Smooth muscle cell (in vitro differentiated cells): ENCODE results near the gene SHPK. TPM values are rescaled to one million over a fixed set of nuclear protein-coding genes. Genes with fewer than 3 reads are reported as not detected.

Experiments
- DNase-seq: peaks from one replicate; lab custom pipeline; 2025; ENCODE audit not compliant: unreplicated experiment; lab: John Stamatoyannopoulos, UW
- H2AFZ ChIP-seq: fragments of 200-600 bp; sonication (generic); 2 replicates; pipeline ENCODE4 v1.6.0; 2016; ENCODE audit warnings: antibody characterized with exemption, low read depth, mild to moderate bottlenecking
- H3F3A ChIP-seq: fragments of 200-600 bp; sonication (generic); 2 replicates; pipeline ENCODE4 v1.6.0; 2017; ENCODE audit warnings: antibody characterized with exemption, low read depth
- H3K27ac ChIP-seq: fragments of 200-600 bp; sonication (generic); 2 replicates; pipeline ENCODE4 v1.5.1; 2016; ENCODE audit warnings: low read depth, mild to moderate bottlenecking
- H3K27me3 ChIP-seq: fragments of 200-600 bp; sonication (generic); 2 replicates; pipeline ENCODE4 v1.6.1; 2016; ENCODE audit warnings: low read depth, mild to moderate bottlenecking
- H3K36me3 ChIP-seq: fragments of 200-600 bp; sonication (generic); 2 replicates; pipeline ENCODE4 v1.5.1; 2016; ENCODE audit warnings: low read depth
- H3K4me1 ChIP-seq: fragments of 200-600 bp; sonication (generic); 2 replicates; pipeline ENCODE4 v1.5.1; 2016; ENCODE audit warnings: low read depth
- H3K4me2 ChIP-seq: fragments of 200-600 bp; sonication (generic); 2 replicates; pipeline ENCODE4 v1.6.0; 2016; ENCODE audit warnings: mild to moderate bottlenecking
- H3K4me3 ChIP-seq: fragments of 200-600 bp; sonication (generic); 2 replicates; pipeline ENCODE4 v1.5.1; 2016; ENCODE audit warnings: mild to moderate bottlenecking
- H3K79me2 ChIP-seq: fragments of 200-600 bp; sonication (generic); 2 replicates; pipeline ENCODE4 v1.6.0; 2016; ENCODE audit warnings: low read depth, mild to moderate bottlenecking
- H3K9ac ChIP-seq: fragments of 200-600 bp; sonication (generic); 2 replicates; pipeline ENCODE4 v1.6.0; 2016; ENCODE audit warnings: low read depth
- H3K9me3 ChIP-seq: fragments of 200-600 bp; sonication (generic); replicated peaks from 2 replicates; pipeline ENCODE4 v1.5.1; 2016; ENCODE audit warnings: low read depth
- H4K20me1 ChIP-seq: fragments of 200-600 bp; sonication (generic); 2 replicates; pipeline ENCODE4 v1.6.0; 2016; ENCODE audit warnings: low read depth
- WGBS: methylation state at CpG from one replicate; pipeline ENCODE4 v1.1.7; 2016; ENCODE audit warnings: low lambda C conversion rate; 5-methylcytosine and 5-hydroxymethylcytosine counted together
- polyA plus RNA-seq: library from polyadenylated mRNA; unstranded; fragments of >200 nt; fragmentation: Nextera tagmentation; extraction: Ambion mirVana; gene quantifications from 2 replicates; pipeline ENCODE4 v1.2.1, GENCODE V29; 2016
- total RNA-seq: library from RNA; depleted of rRNA; stranded (reverse); fragments of >200 nt; gene quantifications from 2 replicates; pipeline ENCODE4 v1.2.3, GENCODE V29; 2014
- TF ChIP-seq, protein P1 (sequence below): fragments of 200-600 bp; sonication (generic); IDR thresholded peaks from 2 replicates; pipeline ENCODE4 v1.5.1; 2017; ENCODE audit warnings: borderline replicate concordance, mild to moderate bottlenecking, antibody characterized with exemption; ENCODE audit not compliant: insufficient read depth, poor library complexity, severe bottlenecking

Gene SHPK
- total and polyA plus RNA-seq, 2 experiments from 2014 or later, result 5.3 to 9.5 TPM

DNA sequence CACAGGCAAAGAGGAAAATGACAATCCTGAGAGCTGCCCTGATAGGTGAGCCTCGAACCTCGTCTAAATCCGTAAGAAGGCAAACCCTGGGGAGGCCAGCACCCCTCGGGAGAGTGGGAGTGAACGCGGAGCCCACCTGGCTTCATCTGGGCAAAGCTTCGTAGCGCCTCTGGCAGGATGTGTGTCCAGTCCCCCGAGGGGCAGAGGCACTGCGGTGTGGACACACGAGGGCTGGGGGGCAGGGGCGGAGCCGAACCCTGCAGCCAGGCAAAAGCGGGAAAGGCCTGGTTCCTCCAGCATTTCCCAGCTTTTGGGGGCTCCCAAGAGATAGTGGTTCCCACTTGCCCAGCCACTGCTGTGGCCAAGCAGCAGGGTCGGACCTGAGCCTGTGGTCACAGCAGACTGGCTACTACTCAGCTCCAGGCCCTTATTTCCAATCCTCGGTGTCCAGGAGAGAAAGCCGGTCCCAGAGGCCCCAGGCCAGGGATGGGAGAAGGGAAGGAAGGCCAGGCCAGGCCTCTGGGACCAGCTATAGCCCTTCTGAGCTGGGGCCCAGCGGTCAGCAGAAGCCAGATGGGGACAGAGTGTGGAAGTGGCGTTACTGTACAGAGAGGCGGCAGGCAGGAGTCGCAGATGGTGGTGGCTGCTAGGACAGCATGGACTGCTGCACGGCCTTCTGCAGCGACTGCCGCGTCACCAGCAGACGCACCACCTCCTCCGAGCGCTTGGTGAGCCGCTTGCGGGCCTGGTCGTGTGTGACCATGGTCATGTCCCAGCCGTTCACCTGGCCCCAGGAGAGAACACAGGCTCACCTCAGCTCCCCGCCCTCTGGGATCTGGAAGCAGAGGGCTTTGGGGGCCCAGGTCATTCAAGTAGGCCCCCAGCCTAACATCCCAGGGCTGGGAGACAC, 27.3 kb upstream of the SHPK start:
- H3K4me1 ChIP-seq, result peaks cover 9% of the 10 kb centered on the region
- TF ChIP-seq, protein P1, sequence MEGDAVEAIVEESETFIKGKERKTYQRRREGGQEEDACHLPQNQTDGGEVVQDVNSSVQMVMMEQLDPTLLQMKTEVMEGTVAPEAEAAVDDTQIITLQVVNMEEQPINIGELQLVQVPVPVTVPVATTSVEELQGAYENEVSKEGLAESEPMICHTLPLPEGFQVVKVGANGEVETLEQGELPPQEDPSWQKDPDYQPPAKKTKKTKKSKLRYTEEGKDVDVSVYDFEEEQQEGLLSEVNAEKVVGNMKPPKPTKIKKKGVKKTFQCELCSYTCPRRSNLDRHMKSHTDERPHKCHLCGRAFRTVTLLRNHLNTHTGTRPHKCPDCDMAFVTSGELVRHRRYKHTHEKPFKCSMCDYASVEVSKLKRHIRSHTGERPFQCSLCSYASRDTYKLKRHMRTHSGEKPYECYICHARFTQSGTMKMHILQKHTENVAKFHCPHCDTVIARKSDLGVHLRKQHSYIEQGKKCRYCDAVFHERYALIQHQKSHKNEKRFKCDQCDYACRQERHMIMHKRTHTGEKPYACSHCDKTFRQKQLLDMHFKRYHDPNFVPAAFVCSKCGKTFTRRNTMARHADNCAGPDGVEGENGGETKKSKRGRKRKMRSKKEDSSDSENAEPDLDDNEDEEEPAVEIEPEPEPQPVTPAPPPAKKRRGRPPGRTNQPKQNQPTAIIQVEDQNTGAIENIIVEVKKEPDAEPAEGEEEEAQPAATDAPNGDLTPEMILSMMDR, result no peak
- peaks cover 50% of the 10 kb centered on the region for H4K20me1 ChIP-seq
- H2AFZ ChIP-seq, result no peak overlapping the region
- WGBS, result 91% methylated on average over 33 of the region's 33 CpGs
- no peak overlapping the region for H3K4me2 ChIP-seq
- H3K79me2 ChIP-seq, result peaks cover 20% of the 10 kb centered on the region
- H3K9ac ChIP-seq, result no peak overlapping the region
- no peak overlapping the region for H3K27ac ChIP-seq
- H3K4me3 ChIP-seq, result no peak overlapping the region
- no peaks in the 10 kb centered on the region for H3K27me3 ChIP-seq
- DNase-seq, result no peak
- H3K9me3 ChIP-seq, result no peaks in the 10 kb centered on the region
- H3F3A ChIP-seq, result peaks cover 6% of the 10 kb centered on the region
- no peaks in the 10 kb centered on the region for H3K36me3 ChIP-seq

DNA sequence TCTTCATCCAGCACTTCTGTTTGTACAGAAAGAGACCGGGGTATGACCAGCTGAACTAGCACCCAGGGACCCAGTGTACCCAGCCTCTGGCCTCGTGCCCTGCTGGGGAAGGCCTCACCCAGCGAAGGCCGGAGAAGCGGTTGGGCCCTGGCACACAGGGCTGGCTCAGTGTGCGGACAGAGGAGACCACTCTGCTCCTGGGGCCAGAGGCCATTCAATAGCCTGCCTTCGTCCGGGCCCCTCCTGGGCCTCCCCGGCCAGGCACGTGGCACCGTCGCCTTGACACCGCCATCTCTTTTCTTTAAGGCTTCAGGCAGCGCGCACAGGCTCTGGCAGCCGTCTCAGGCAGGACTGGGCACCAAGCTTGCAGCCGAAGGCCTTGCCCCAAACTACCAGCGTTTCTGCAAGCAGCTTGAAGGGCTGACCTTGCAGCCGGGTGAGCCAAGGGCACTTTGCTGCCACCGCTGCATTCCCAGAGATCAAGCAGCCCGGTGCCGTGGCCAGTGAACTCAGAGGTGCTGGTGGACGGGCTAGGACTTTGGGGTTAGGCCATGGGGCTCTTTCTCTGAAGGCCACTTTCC, 24.4 kb upstream of the SHPK start:
- Histone ChIP-seq H3K27me3 (no peaks in the 10 kb centered on the region), H3K4me3 (no peak overlapping the region), H3K27ac (peak overlapping the region; percentile 86), H4K20me1 (peaks cover 27% of the 10 kb centered on the region), H3K9ac (peak overlapping the region; percentile 67), H3K79me2 (no peaks in the 10 kb centered on the region), H3K4me1 (peaks cover 4% of the 10 kb centered on the region), H3K9me3 (no peaks in the 10 kb centered on the region), H3F3A (peaks cover 6% of the 10 kb centered on the region), H3K36me3 (no peaks in the 10 kb centered on the region), H2AFZ (no peak overlapping the region), H3K4me2 (peak overlapping the region; percentile 11)
- DNase-seq, result no peak
- TF ChIP-seq, protein P1, result no peak
- 97% methylated on average over 23 of the region's 23 CpGs for WGBS

DNA sequence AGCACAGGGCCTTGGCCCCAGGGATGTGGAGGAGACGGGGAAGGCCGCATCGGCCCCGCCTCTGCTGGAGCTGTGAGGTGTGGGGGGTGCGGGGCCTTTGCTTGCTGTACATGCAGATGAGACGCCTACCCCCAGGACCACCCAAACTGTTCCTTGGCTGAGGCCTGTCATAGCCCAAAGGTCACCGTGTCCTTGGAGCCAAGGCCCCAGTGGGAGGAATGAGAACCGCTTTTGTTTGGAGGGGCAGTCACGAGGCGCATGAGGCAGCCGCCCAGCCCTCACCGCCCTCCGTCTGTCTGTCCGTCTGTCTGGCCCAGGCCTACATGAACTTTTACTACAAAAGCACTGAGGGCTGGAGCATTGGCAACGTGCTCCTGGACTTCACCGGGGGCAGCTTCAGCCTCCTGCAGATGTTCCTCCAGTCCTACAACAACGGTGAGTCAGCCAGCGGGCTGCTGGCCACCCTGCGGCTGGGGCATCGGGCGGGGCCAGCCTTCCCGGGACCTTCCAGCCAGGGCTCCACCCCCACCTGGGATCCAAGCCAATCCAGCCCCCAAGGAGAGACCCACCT, 23.6 kb upstream of the SHPK start:
- Histone ChIP-seq H4K20me1 (peaks cover 19% of the 10 kb centered on the region), H3K27me3 (no peaks in the 10 kb centered on the region), H3K27ac (peak overlapping the region; percentile 86), H3K4me3 (no peak overlapping the region), H3F3A (peaks cover 2% of the 10 kb centered on the region), H3K79me2 (no peaks in the 10 kb centered on the region), H3K4me2 (peak overlapping the region; percentile 11), H2AFZ (no peak overlapping the region), H3K36me3 (no peaks in the 10 kb centered on the region), H3K4me1 (peaks cover 4% of the 10 kb centered on the region), H3K9ac (peak overlapping the region; percentile 67), H3K9me3 (no peaks in the 10 kb centered on the region)
- 50% methylated on average over 22 of the region's 22 CpGs for WGBS
- TF ChIP-seq, protein P1, result peak; percentile 22
- peak; percentile 23 for DNase-seq
